HG03442 (cell line): ENCODE measurements around the gene EOLA1.
"Not testable (repeated sequence)": the region's sequence is repeated elsewhere in the genome, so short reads cannot be mapped to it uniquely, and the experiment has no call there.

ENCODE experiments used
- ATAC-seq: cut with Tn5 transposase; IDR thresholded peaks from one replicate; pipeline ENCODE4 v1.9.1; 2021; ENCODE audit warnings: mild to moderate bottlenecking, moderate library complexity; ENCODE audit not compliant: unreplicated experiment

Gene EOLA1

DNA sequence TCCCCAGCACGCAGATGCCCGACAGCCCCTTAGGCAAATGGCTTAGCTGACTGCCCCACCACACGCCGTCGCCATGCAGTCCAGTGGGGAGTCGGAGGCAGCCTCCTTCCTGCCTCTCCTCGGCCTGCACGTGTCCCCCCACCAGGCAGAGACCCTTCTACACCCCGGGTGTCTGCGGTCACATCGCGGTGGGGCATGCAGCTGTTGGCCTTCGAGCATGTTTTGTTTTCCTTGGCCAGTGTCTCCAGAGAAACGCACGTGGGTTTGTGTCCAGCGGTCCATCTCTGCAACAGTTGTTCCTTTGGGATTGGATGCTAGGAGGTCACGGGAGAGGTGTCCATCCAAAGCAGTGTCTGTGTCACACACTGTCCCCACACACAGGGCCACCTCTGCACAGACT is 54.4 kb downstream of the EOLA1 start, which contains the start of gene HSFX2:
TSS of gene HSFX2 (minus strand) at position 101 of the 400 bp plus-strand sequence. CDS start 614 bp downstream, outside the sequence.
- ATAC-seq = not testable (repeated sequence)

- ATAC-seq = not testable (repeated sequence)
Observed at GRCh38 chrX:149595943-149596342, 55.1 kb downstream of the EOLA1 start.
